Head of caudate nucleus (tissue), 42 donors: ENCODE data around the gene IMPACT.
A peak's percentile ranks its signal among the peaks of the same experiment; 100 is the strongest.

Experiments
- DNase-seq, 42 donors: peaks; one replicate each; pipeline versions ENCODE4 v3.0.0 to v3.0.0-alpha.2; 2020 to 2021; ENCODE audit warnings: mixed read lengths in 7 of 42
- intact Hi-C: fragments of 100-400 bp; cut with DNase I; formaldehyde crosslinking; loops from one replicate; pipeline ENCODE4 v1.15.0; 2022

IMPACT gene

GRCh38 chr18:24426398-24427294 is at the start of gene IMPACT:
Gene IMPACT (plus strand): TSS chr18:24426670. CDS start chr18:24426757, 87 bp downstream.
- intact Hi-C loops, result loop anchor here (2.0 kb wide), 1 partner anchor 30 kb away; the partner anchor contains the start of gene OSBPL1A
- peak; percentile 32 to 92 (median 84) for DNase-seq

- no peak for DNase-seq
- intact Hi-C loops, result no loop called here
Observed at GRCh38 chr18:24378598-24378997, 47.9 kb upstream of the IMPACT start.

GRCh38 chr18:24380163-24380747 is 46.2 kb upstream of the IMPACT start:
- DNase-seq, result no peak
- intact Hi-C loops, result no loop called here

GRCh38 chr18:24381126-24381525 is 45.3 kb upstream of the IMPACT start:
- DNase-seq, result no peak
- intact Hi-C loops, result no loop called here

GRCh38 chr18:24386681-24387080 is 39.8 kb upstream of the IMPACT start:
- intact Hi-C loops, result no loop called here
- peak in 1 of 42 donors; percentile 27 for DNase-seq

GRCh38 chr18:24388957-24389356 is 37.5 kb upstream of the IMPACT start:
- intact Hi-C loops, result no loop called here
- no peak for DNase-seq

GRCh38 chr18:24395049-24395795 is 31.2 kb upstream of the IMPACT start:
- intact Hi-C loops, result no loop called here
- no peak for DNase-seq

GRCh38 chr18:24396082-24396633 is 30.3 kb upstream of the IMPACT start:
- intact Hi-C loops, result loop anchor here (2.0 kb wide), 1 partner anchor 31 kb away; the partner anchor contains the start of gene IMPACT
- DNase-seq, result no peak

- DNase-seq, result peak; percentile 61 to 95 (median 85)
- intact Hi-C loops, result loop anchor here (2.0 kb wide), 1 partner anchor 30 kb away; the partner anchor contains the start of gene IMPACT
Observed at GRCh38 chr18:24397131-24397693, 29.3 kb upstream of the IMPACT start.

GRCh38 chr18:24397694-24398368 is 28.6 kb upstream of the IMPACT start, which contains the start of gene OSBPL1A:
Gene OSBPL1A (minus strand): TSS chr18:24397824. CDS start chr18:24377533, 20,291 bp downstream.
- intact Hi-C loops, result loop anchor here (2.0 kb wide), 1 partner anchor 29 kb away; the partner anchor contains the start of gene IMPACT
- DNase-seq, result peak; percentile 72 to 98 (median 93)

- intact Hi-C loops, result no loop called here
- DNase-seq, result peak in 8 of 42 donors; percentile 4 to 47 (median 20)
Observed at GRCh38 chr18:24398540-24398939, 27.9 kb upstream of the IMPACT start.

- DNase-seq, result peak in 1 of 42 donors; percentile 30
- intact Hi-C loops, result loop anchor here (10.0 kb wide), 1 partner anchor 46 kb away; no protein-coding TSS in a partner anchor
Observed at GRCh38 chr18:24400587-24400986, 25.9 kb upstream of the IMPACT start.

- intact Hi-C loops, result loop anchor here (10.0 kb wide), 1 partner anchor 47 kb away; no protein-coding TSS in a partner anchor
- peak in 15 of 42 donors; percentile 7 to 76 (median 29) for DNase-seq
Observed at GRCh38 chr18:24402209-24402785, 24.2 kb upstream of the IMPACT start.

GRCh38 chr18:24403076-24403475 is 23.4 kb upstream of the IMPACT start:
- peak in 1 of 42 donors; percentile 35 for DNase-seq
- intact Hi-C loops, result loop anchor here (10.0 kb wide), 1 partner anchor 48 kb away; no protein-coding TSS in a partner anchor

- intact Hi-C loops, result loop anchor here (10.0 kb wide), 1 partner anchor 50 kb away; no protein-coding TSS in a partner anchor
- DNase-seq, result peak in 1 of 42 donors; percentile 4
Observed at GRCh38 chr18:24404591-24404990, 21.9 kb upstream of the IMPACT start.

GRCh38 chr18:24408496-24408895 is 18.0 kb upstream of the IMPACT start:
- peak in 8 of 42 donors; percentile 8 to 65 (median 22) for DNase-seq
- intact Hi-C loops, result loop anchor here (10.0 kb wide), 1 partner anchor 54 kb away; no protein-coding TSS in a partner anchor

GRCh38 chr18:24413148-24413547 is 13.3 kb upstream of the IMPACT start:
- DNase-seq, result peak in 15 of 42 donors; percentile 9 to 70 (median 34)
- intact Hi-C loops, result no loop called here
